NCI-H345 (cell line): Measurements from ENCODE around the gene MLLT1.
A peak's percentile ranks its signal among the peaks of the same experiment; 100 is the strongest.

ENCODE experiments used
- DNase-seq: peaks from one replicate; lab custom pipeline; 2025; lab: John Stamatoyannopoulos, UW

Gene MLLT1

DNA sequence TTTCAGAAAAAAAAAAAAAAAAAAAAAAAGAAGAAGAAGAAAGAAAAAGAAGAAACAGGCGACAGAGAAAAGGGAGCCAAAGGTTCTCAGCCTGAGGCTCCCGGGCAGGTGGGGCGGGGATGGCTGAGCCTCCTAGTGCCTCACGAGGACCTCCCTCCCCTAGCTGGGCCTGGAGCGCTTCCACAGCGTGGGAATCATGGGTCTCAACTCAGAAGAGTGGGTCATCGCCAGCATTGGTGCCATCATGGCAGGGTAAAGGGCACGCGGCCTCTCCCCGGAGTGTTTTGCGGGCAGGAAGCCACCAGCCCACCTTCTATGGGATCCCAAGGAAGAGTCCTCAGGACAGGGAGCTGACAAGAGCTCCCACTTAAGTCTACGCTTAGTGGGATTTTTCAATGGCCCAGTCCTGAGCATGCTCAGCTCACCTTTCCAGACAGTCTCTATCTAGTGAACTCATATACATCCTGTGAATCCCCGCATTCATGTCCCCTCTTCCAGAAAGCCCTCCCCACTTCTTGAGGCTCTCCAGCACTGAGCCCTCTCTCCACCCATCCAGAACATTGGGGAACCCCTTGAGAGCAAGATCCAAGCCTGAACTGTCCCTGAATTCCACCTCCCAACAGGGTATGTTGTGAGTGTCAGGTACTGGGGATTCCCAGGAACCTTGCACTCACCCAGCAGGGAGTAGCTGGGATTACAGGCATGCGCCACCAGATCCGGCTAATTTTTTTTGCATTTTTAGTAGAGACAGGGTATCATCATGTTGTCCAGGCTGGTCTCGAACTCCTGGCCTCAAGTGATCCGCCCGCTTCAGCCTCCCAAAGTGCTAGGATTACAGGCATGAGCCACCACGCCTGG lies 74.7 kb downstream of the MLLT1 start:
- DNase-seq: no peak

DNA sequence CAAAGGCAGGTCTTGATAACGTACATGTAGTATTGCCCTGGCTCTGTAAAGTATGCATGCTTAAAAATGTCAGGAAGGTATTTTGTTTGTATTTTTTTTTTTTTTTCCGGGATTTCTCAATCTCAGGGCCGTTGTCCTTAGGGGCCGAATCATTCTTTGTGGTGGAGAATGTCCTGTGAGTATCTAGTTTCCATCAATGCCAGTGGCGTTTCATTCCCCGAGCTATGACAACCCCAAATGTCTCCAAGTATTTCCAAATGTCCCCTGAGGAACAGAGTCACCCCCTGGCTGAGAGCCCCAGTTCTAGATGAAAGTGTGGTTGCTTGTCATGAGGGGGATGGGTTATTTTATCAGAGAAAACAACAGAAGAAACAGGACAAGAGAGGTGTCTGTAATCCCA lies 75.6 kb downstream of the MLLT1 start:
- DNase-seq: no peak

DNA sequence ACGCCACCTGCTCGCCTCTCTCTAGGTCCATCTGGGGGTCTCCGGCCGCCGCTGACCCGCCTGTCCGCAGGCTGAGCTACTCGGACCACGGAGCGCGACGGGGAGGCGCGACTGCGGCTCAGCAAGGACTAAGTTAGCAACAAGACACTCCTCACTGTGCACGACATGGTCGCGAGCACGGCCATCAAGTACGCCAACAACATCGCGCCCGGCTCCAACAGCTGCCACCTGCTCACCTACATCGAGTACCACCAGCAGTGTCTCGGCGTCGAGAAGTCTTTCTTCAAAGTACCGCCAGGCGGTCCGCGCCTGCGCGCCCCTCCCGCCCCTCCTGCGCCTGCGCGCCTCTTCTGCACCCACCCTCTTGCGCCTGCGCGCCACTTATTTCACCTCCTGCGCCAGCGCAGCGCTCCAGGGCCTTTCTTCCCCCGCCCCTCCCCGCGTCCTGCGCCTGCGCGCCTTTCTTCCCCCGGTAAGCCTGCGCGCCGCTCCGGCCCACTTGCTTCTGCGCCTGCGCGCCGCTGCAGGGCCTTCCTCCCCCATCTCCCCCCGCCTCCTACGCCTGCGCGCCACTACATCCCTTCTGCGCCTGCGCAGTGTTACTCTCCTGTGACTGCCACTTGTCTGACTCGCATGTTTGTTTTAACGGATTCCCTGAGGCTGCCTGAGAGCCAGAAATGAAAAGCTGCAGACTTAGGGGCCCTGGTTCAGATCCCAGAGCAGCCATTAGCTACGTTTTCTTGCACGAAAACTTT lies 80.4 kb downstream of the MLLT1 start:
- DNase-seq: peak; percentile 98

DNA sequence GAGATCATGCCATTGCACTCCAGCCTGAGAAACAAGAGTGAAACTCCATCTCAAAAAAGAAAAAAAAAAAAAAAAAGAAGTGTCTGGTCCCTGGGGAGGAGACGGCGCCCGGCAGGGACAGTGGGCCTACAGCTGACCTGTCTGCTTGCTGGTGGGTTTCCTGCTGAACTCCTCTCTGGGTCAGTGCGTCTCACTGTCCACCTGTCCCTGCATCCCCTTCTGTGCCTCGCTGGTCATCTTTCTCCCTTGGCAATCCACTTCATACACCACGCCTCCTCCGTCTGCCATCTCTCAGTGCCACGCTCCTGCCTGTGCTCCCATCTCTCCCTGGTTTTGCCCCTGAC lies 80.9 kb downstream of the MLLT1 start:
- DNase-seq: no peak

DNA sequence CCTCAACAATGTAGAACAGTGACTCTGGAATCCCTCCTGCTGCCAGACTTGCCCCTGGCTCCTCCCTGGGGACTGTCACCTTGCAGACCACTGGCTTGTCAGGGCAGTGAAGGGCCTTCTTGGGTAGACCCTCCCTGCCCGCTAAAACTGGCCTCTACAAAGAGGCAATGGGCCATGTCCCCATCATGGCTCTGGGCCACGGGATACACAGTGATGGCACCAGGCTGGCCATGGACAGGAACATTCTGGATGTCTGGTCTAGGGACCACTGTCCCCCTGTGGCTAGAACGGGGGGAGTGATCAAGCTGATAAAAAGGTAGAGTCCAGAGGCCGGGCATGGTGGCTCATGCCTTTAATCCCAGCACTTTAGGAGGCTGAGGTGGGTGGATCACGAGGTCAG lies 83.4 kb downstream of the MLLT1 start:
- no peak for DNase-seq

DNA sequence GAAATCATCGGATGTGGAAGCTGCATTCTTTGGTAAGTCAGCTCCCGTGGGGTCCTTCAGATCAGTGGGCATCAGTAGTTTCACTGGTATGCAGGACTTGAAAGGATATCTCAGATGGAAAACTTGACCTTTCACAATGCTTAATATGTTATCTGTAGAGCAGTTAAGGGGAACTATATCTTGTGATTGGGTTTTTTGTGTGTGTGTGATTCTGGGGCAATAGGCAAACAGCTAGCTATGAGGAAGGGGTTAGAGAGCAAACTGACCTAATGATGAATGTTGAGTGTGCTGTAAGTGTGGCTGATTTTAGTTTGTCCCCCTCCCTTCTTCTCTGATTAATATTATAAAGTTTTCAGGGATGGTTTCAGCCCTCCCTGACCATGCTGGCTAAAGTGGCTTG lies 91.0 kb downstream of the MLLT1 start:
- DNase-seq: no peak

DNA sequence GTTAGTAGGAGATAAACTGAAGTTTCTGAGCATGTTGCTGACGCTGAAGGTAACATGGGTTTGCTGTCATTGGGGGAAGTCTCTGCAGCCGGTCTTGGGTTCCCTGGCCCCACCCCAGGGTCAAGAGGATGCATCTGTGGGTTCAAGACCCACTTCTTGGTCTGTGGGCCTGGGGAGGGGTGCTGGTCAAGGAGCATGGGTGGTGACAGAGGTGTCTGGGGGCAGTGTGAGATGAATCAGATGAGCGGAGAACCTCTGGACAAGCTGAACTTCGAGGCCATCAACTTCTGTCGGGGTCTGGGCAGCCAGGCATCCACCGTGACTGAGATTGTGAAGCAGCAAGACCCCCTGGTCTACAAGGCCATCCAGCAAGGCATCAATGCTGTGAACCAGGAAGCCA lies 92.4 kb downstream of the MLLT1 start:
- DNase-seq: no peak

DNA sequence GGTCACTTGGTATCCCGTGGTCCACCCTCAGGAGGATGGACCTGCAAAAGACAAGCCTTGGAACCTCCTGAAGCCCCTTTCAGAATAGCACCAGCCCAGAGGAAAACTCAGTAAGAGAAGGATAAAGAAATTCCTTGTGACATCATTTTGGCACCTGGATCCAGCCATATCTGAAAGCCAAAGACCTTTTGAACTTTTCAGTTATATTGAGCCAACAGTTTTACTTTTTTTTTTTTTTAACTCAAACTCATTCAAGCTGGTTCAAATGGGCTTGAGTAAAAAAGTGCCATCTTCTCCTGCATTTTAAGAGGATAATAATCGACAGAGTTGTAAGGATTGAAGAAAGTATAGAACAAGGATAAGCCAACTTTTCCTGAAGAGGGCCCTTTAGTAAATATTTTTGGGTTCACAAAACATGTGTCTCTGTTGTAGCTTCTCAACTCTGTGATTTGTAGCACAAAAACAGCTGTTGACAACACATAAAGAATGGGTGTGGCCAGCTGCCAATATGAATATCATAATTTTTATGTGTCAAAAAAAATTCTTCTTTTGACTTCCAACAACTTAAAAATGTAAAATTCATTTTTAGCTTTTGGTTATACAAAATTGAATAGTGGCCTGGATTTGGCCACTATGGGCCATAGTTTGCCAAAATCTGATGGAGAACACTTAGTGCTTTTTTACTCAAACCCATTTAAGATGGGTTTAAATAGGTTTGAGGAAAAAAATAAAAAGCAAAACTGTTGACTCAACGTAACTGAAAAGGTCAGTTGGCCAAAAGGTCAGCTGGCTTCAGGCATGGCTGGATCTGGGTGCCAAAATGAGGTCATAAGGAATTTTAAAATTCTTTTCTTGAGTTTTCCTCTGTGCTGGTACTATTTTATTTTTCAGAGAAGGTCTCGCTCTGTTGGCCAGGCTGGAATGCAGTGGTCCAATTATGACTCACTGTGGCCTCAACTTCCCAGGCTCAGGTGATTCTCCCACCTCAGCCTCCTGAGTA lies 93.6 kb downstream of the MLLT1 start:
- no peak for DNase-seq

DNA sequence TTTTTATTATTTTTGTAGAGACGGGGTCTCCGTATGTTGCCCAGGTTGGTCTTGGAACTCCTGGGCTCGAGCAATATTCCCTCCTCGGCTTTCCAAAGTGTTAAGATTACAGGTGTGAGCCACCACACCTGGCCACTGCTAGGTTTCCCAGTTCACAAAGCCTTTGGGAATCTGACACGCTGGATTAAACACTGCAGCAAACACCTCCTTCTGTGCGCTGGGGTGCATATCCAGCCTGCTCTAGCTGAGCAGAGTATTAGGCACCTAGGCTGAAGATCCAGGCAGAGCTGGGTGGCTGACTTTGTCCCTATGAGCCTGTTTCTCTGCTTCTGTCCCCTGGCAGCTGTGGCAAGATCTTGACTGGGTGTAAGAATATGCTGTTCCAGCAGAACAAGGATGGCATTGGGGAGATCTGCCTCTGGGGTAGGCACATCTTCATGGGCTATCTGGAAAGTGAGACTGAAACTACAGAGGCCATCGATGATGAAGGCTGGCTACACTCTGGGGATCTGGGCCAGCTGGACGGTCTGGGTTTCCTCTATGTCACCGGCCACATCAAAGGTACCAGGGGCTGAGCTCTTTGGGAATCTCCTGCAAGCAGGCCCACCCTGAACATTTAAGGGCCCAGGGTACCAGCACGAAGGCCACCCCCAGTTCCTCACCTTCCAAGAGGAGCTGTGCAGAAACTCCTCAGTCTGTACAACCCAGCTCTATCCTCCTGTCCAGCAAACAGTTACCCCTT lies 94.5 kb downstream of the MLLT1 start:
- DNase-seq: no peak

DNA sequence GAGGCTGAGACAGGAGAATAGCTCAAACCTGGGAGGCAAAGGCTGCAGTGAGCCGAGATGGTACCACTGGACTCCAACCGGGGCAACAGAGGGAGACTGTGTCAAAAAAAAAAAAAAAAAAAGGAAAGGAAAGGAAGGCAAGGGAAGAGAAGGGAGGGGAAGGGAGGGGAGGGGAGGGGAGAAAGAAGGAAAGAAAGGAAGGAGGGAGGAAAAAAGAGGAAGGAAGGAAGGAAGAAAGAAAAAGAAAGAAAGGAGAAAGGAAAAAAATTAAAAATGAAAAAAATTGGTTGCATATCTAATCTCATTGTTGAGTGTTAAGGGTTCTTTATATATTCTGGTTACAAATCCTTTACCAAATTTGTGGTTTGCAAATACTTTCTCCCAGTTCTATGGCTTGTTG lies 98.7 kb downstream of the MLLT1 start:
- DNase-seq: no peak

DNA sequence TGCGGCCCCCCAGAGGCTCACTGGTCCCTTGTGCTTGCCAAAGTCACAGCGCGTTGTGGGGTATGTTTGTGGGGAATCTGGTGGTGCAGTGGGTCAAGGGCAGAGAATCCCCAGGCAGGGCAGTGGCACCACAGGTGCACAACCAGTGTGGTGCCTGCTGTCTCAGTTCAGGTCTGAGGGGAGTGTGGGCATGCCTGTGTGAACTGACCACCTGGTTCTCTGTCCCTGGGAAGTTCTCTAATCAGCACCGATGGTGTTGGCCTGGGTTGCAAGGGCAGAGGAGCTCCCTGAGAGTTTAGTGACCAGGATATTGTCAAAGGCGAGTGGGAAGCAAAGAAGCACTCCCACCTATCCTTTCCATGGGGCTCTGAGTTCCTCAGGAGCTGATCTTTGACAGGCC lies 106.6 kb downstream of the MLLT1 start:
- no peak for DNase-seq

DNA sequence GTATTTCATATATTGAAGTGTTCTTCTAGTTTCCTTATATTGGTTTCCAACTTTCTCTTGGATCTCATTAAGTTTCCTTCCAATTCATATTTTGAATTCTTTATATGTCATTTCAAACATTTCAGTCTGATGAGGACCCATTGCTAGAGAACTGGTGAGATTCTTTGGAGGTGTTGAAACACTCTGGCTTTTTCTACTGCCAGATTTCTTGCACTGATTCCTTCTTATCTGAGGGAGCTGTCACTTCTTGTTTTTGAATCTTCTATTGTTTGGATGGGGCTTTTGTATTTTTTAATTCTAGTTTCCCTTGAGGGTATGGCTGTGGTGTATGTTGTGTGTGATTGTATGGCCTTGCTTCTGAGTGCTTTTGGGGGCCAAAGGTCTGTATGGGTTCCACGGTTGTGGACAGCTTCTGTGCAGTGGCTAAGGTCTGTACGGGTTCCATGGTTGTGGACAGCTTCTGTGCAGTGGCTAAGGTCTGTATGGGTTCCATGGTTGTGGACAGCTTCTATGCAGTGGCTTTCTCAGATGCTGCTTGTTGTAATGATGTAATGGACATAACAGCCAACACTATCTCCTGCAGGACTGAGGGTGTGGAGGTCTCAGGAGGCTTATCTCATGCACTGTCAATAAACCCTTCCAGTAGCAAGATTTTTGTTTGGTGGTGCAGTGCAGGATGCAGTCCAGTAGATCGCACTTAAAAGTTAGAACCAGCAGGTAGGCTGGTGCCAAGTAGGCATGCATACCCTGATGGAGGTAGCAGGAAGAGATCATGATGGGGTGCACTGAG lies 107.5 kb downstream of the MLLT1 start:
- no peak for DNase-seq

DNA sequence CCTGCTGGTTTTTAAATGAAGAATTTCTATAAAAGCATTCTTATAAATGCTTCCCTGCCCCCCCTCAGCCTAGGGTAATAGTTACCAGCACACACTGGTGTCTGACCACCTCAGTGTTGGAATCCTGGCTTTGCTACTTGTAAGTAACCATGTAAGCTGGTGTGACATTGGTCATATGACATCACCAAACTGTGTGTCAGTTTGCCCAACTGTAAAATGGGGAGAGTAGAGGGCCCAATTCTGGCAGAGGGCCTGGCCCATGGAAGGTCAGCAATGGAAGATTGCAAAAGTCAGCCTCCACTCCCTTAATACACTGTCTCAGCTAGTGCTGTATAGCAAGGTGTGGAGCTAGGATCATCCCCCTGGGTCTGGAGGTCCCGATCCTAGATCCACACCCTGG lies 112.7 kb downstream of the MLLT1 start:
- DNase-seq: no peak

DNA sequence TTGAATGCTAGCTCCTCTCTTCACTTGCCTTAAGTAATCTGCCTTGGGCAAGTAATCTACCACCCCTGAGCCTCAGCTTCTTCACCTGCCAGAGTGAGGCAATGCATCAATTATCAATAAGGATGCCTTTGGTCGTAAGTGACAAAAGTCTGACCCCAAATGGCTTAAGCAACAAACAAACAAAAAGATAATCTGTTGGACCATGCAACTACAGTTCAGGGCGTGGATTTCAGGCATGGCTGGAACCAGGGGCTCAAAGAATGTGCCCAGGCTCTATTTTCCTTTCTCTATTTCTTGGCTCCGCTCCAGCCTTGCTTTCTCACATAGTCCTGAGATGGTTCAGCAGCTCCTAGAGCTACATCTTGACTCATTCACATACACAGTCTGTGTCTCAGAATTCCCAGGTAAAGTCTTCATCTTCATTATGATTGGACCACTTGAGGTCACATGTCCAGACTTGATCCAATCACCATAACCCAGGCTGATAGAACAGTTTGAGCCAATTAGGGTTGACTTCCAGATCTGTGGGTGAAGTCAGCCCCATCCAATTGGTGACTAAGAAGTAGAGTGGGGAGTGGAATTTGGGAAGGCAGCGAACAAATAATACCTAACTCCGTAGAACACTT lies 114.8 kb downstream of the MLLT1 start:
- no peak for DNase-seq

DNA sequence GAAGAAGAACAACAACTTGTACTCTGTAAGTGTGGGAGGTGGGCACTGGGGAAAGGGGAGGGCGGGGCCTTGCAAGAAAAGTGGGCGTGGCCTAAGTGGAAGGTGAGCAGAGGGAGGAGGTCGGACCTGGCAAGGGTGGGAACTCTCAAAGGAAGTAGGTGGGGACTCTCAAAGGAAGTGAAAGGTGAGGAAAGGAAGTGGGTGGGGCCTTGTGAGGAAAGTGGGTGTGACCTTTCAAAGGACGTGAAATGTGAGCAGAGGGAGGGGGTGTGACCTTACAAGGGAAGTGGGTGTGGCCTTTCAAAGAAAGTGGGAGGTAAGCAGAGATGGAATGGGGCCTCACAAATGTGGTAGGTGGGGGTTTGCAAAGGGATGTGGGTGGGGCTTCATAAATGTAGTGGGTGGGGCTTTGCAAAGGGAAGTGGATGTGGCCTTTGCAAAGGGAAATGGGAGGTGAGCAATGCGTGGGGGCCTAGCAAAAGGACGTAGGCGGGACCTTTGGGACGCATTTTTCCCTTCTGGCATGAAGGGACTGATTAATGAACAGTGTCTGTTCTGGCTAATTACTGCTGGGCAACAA lies 118.4 kb downstream of the MLLT1 start:
- no peak for DNase-seq
